Mucosa of rectum (tissue), 2 donors: ENCODE measurements around the gene MAP2K5.

Source experiments
- H3K27ac ChIP-seq, 2 donors: one replicate each; pipeline ENCODE4 v1.7.0; 2013; ENCODE audit warnings: inconsistent platforms in 2 of 2, low read depth in 2 of 2, low read length in 2 of 2
- H3K27me3 ChIP-seq, 2 donors: one replicate each; pipeline ENCODE4 v1.7.0; 2013; ENCODE audit warnings: low read length in 2 of 2; ENCODE audit not compliant: control insufficient read depth in 2 of 2, insufficient read depth in 2 of 2
- H3K36me3 ChIP-seq, 2 donors: one replicate each; pipeline ENCODE4 v1.7.0; 2013; ENCODE audit warnings: low read length in 2 of 2; ENCODE audit not compliant: control insufficient read depth in 2 of 2, insufficient read depth in 2 of 2
- H3K4me1 ChIP-seq, 2 donors: one replicate each; pipeline ENCODE4 v1.7.0; 2013; ENCODE audit warnings: low read length in 2 of 2, mild to moderate bottlenecking in 1 of 2; ENCODE audit not compliant: control insufficient read depth in 2 of 2, insufficient read depth in 2 of 2
- H3K4me3 ChIP-seq, 2 donors: one replicate each; pipeline ENCODE4 v1.7.0; 2013; ENCODE audit warnings: low read length in 2 of 2
- H3K9ac ChIP-seq, 2 donors: one replicate each; pipeline ENCODE4 v1.7.0; 2013; ENCODE audit warnings: low read length in 2 of 2, low read depth in 1 of 2, mild to moderate bottlenecking in 1 of 2
- H3K9me3 ChIP-seq, 2 donors: one replicate each; pipeline ENCODE4 v1.7.0; 2013; ENCODE audit warnings: low read length in 2 of 2; ENCODE audit not compliant: control insufficient read depth in 2 of 2
- donor health status: healthy.
- donor health status: Normal muscosa, but diverticular disease.

Gene MAP2K5

GRCh38 chr15:67843571-67844387, 301.3 kb downstream of the MAP2K5 start:
- no peak overlapping the region for H3K4me3 ChIP-seq
- peaks cover 10 to 11% of the 10 kb centered on the region in 2 donors for H3K4me1 ChIP-seq
- no peaks in the 10 kb centered on the region for H3K36me3 ChIP-seq
- no peaks in the 10 kb centered on the region for H3K27me3 ChIP-seq
- H3K27ac ChIP-seq = no peak overlapping the region
- no peaks in the 10 kb centered on the region for H3K9me3 ChIP-seq
- H3K9ac ChIP-seq = no peak overlapping the region

GRCh38 chr15:67845974-67846373, 303.5 kb downstream of the MAP2K5 start:
- H3K4me3 ChIP-seq = no peak overlapping the region
- H3K9ac ChIP-seq = no peak overlapping the region
- H3K27ac ChIP-seq = no peak overlapping the region
- no peaks in the 10 kb centered on the region for H3K9me3 ChIP-seq
- peaks cover 4 to 5% of the 10 kb centered on the region in 2 donors for H3K4me1 ChIP-seq
- no peaks in the 10 kb centered on the region for H3K36me3 ChIP-seq
- no peaks in the 10 kb centered on the region for H3K27me3 ChIP-seq

GRCh38 chr15:67849538-67849937, 307.0 kb downstream of the MAP2K5 start:
- no peaks in the 10 kb centered on the region for H3K36me3 ChIP-seq
- no peak overlapping the region for H3K27ac ChIP-seq

GRCh38 chr15:67850336-67850735, 307.8 kb downstream of the MAP2K5 start:
- H3K36me3 ChIP-seq = no peaks in the 10 kb centered on the region
- no peak overlapping the region for H3K4me3 ChIP-seq
- H3K9me3 ChIP-seq = no peaks in the 10 kb centered on the region
- no peaks in the 10 kb centered on the region for H3K4me1 ChIP-seq
- no peaks in the 10 kb centered on the region for H3K27me3 ChIP-seq
- H3K27ac ChIP-seq = no peak overlapping the region
- H3K9ac ChIP-seq = no peak overlapping the region

More at GRCh38 chr15:67849538-67849937, 307.0 kb downstream of the MAP2K5 start:
- no peak overlapping the region for H3K4me3 ChIP-seq
- no peaks in the 10 kb centered on the region for H3K27me3 ChIP-seq
- no peaks in the 10 kb centered on the region for H3K4me1 ChIP-seq
- H3K9me3 ChIP-seq = no peaks in the 10 kb centered on the region
- no peak overlapping the region for H3K9ac ChIP-seq

GRCh38 chr15:67850994-67851571, 308.6 kb downstream of the MAP2K5 start:
- Histone ChIP-seq H3K27me3 (no peaks in the 10 kb centered on the region), H3K36me3 (no peaks in the 10 kb centered on the region), H3K27ac (no peak overlapping the region)

GRCh38 chr15:67852418-67852817, 309.9 kb downstream of the MAP2K5 start:
- no peak overlapping the region for H3K4me3 ChIP-seq
- no peaks in the 10 kb centered on the region for H3K9me3 ChIP-seq
- H3K27me3 ChIP-seq = no peaks in the 10 kb centered on the region
- H3K36me3 ChIP-seq = no peaks in the 10 kb centered on the region
- no peak overlapping the region for H3K27ac ChIP-seq
- no peaks in the 10 kb centered on the region for H3K4me1 ChIP-seq
- no peak overlapping the region for H3K9ac ChIP-seq

More at GRCh38 chr15:67850994-67851571, 308.6 kb downstream of the MAP2K5 start:
- no peaks in the 10 kb centered on the region for H3K4me1 ChIP-seq
- H3K9ac ChIP-seq = no peak overlapping the region
- no peak overlapping the region for H3K4me3 ChIP-seq
- H3K9me3 ChIP-seq = no peaks in the 10 kb centered on the region

GRCh38 chr15:67853454-67853853, 311.0 kb downstream of the MAP2K5 start:
- no peaks in the 10 kb centered on the region for H3K27me3 ChIP-seq
- H3K9me3 ChIP-seq = no peaks in the 10 kb centered on the region
- no peaks in the 10 kb centered on the region for H3K4me1 ChIP-seq
- H3K9ac ChIP-seq = no peak overlapping the region
- H3K27ac ChIP-seq = no peak overlapping the region
- H3K36me3 ChIP-seq = no peaks in the 10 kb centered on the region
- H3K4me3 ChIP-seq = no peak overlapping the region

- Histone ChIP-seq H3K4me1 (no peaks in the 10 kb centered on the region), H3K4me3 (no peak overlapping the region), H3K27me3 (no peaks in the 10 kb centered on the region), H3K36me3 (no peaks in the 10 kb centered on the region), H3K27ac (no peak overlapping the region), H3K9ac (no peak overlapping the region), H3K9me3 (no peaks in the 10 kb centered on the region)
Observed at GRCh38 chr15:67854358-67854757, 311.9 kb downstream of the MAP2K5 start.

GRCh38 chr15:67855842-67856241, 313.3 kb downstream of the MAP2K5 start:
- H3K9me3 ChIP-seq = no peaks in the 10 kb centered on the region
- no peak overlapping the region for H3K9ac ChIP-seq

More at GRCh38 chr15:67855842-67856241, 313.3 kb downstream of the MAP2K5 start:
- H3K4me3 ChIP-seq = no peak overlapping the region
- no peaks in the 10 kb centered on the region for H3K4me1 ChIP-seq
- H3K36me3 ChIP-seq = no peaks in the 10 kb centered on the region
- no peak overlapping the region for H3K27ac ChIP-seq
- no peaks in the 10 kb centered on the region for H3K27me3 ChIP-seq
